Fibroblast of lung (primary cell): ENCODE measurements around the gene ZNF860. TPM values are rescaled to one million over a fixed set of nuclear protein-coding genes. Genes with fewer than 3 reads are reported as not detected.
A peak's percentile ranks its signal among the peaks of the same experiment; 100 is the strongest.

Experiments
- DNase-seq, 2 donors: peaks; one replicate each; pipeline versions ENCODE4 v3.0.0 to v3.0.0-alpha.2; 2010; ENCODE audit warnings: low read depth in 2 of 2
- H2AFZ ChIP-seq: 2 replicates; pipeline ENCODE4 v1.5.1; 2012; ENCODE audit warnings: low read length, control low read depth, inconsistent platforms
- H3K27ac ChIP-seq: 2 replicates; pipeline ENCODE4 v1.5.1; 2011; ENCODE audit warnings: low read length, control low read depth; ENCODE audit not compliant: insufficient read depth
- H3K27me3 ChIP-seq: 2 replicates; pipeline ENCODE4 v1.5.1; 2011; ENCODE audit warnings: mild to moderate bottlenecking, low read length; ENCODE audit not compliant: control insufficient read depth, insufficient read depth
- H3K36me3 ChIP-seq: 2 replicates; pipeline ENCODE4 v1.5.1; 2011; ENCODE audit warnings: low read length; ENCODE audit not compliant: control insufficient read depth, insufficient read depth
- H3K4me1 ChIP-seq: 2 replicates; pipeline ENCODE4 v1.5.1; 2011; ENCODE audit warnings: low read length; ENCODE audit not compliant: control insufficient read depth, insufficient read depth; ENCODE audit errors: extremely low read depth
- H3K4me2 ChIP-seq: 2 replicates; pipeline ENCODE4 v1.5.1; 2011; ENCODE audit warnings: low read length, control low read depth; ENCODE audit not compliant: insufficient read depth; ENCODE audit errors: extremely low read depth
- H3K4me3 ChIP-seq, 4 experiments: fragments of 200-600 bp in 1 of 4; sonication (generic) in 1 of 4; replicated peaks in 1 of 4; 2 replicates each; pipeline ENCODE4 v1.5.1; 2011 to 2016; ENCODE audit warnings: low read length in 4 of 4, low read depth in 3 of 4, mild to moderate bottlenecking in 3 of 4, control low read depth in 2 of 4, inconsistent platforms in 1 of 4, mixed read lengths in 1 of 4; ENCODE audit not compliant: insufficient read depth in 1 of 4; ENCODE audit errors: control extremely low read depth in 1 of 4
- H3K79me2 ChIP-seq: 2 replicates; pipeline ENCODE4 v1.5.1; 2012; ENCODE audit warnings: mild to moderate bottlenecking, low read length, inconsistent platforms; ENCODE audit not compliant: control insufficient read depth, insufficient read depth
- H3K9ac ChIP-seq: 2 replicates; pipeline ENCODE4 v1.5.1; 2011; ENCODE audit warnings: mild to moderate bottlenecking, low read length, control low read depth; ENCODE audit not compliant: insufficient read depth
- H3K9me3 ChIP-seq: 2 replicates; pipeline ENCODE4 v1.5.1; 2012; ENCODE audit warnings: low read depth, low read length; ENCODE audit not compliant: control insufficient read depth, insufficient read depth
- H4K20me1 ChIP-seq: 2 replicates; pipeline ENCODE4 v1.5.1; 2011; ENCODE audit warnings: low read length; ENCODE audit not compliant: control insufficient read depth, insufficient read depth; ENCODE audit errors: extremely low read depth
- EZH2 ChIP-seq: IDR thresholded peaks from 2 replicates; pipeline ENCODE4 v1.5.1; 2012; ENCODE audit warnings: low read length, control low read depth, mild to moderate bottlenecking; ENCODE audit errors: missing control alignments
- polyA plus RNA-seq, 2 donors: library from polyadenylated mRNA; depleted of rRNA in 1 of 2; stranded (reverse) in 1 of 2; unstranded in 1 of 2; fragments of >200 nt; gene quantifications; 2 replicates each; pipeline ENCODE4 v1.2.1, GENCODE V29; 2011 to 2012; ENCODE audit warnings: missing spikeins in 1 of 2
- total RNA-seq: library from RNA; depleted of rRNA; stranded (reverse); fragments of >200 nt; gene quantifications from 2 replicates; pipeline ENCODE4 v1.2.1, GENCODE V29; 2014
- TF ChIP-seq, protein P1 (sequence below), 2 donors: IDR thresholded peaks in 1 of 2; conservative IDR thresholded peaks in 1 of 2; 1 replicate in 1 of 2; 2 replicates in 1 of 2; pipeline ENCODE4 v1.5.1; 2011 to 2012; ENCODE audit warnings: low read length in 2 of 2, control low read depth in 1 of 2, inconsistent platforms in 1 of 2, low read depth in 1 of 2, mild to moderate bottlenecking in 1 of 2

ZNF860 gene
- total and polyA plus RNA-seq, 2 donors (not counting 1 experiment from before 2014, with no cell fraction given): 0.50 to 0.52 TPM

DNA sequence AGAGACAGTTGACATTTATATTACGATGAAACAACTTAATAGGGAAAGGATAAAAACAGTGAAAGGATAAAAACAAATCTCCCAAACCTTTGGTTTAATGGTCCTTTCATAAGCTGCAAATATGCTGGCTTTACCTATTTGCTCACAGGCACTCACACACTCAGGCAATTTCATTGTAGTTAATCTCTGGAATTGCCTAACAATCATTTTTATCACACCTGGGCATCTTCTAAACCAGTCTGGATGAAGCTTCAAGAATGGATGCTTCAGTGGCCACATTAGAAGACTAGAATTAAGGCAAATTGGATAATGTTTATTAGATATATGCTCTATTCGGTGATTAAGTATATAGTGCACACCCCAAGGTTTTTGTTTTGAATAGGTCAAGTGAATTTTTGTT lies 14.0 kb upstream of the ZNF860 start:
- Histone ChIP-seq H4K20me1 (no peaks in the 10 kb centered on the region), H2AFZ (no peak overlapping the region), H3K9me3 (no peaks in the 10 kb centered on the region), H3K4me3 (no peak overlapping the region), H3K27me3 (no peaks in the 10 kb centered on the region), H3K9ac (no peak overlapping the region), H3K36me3 (no peaks in the 10 kb centered on the region), H3K27ac (peak overlapping the region; percentile 61), H3K4me1 (peaks cover 7% of the 10 kb centered on the region), H3K79me2 (no peaks in the 10 kb centered on the region), H3K4me2 (no peak overlapping the region)
- no peak for DNase-seq
- no peak for TF ChIP-seq EZH2
- TF ChIP-seq, protein P1, sequence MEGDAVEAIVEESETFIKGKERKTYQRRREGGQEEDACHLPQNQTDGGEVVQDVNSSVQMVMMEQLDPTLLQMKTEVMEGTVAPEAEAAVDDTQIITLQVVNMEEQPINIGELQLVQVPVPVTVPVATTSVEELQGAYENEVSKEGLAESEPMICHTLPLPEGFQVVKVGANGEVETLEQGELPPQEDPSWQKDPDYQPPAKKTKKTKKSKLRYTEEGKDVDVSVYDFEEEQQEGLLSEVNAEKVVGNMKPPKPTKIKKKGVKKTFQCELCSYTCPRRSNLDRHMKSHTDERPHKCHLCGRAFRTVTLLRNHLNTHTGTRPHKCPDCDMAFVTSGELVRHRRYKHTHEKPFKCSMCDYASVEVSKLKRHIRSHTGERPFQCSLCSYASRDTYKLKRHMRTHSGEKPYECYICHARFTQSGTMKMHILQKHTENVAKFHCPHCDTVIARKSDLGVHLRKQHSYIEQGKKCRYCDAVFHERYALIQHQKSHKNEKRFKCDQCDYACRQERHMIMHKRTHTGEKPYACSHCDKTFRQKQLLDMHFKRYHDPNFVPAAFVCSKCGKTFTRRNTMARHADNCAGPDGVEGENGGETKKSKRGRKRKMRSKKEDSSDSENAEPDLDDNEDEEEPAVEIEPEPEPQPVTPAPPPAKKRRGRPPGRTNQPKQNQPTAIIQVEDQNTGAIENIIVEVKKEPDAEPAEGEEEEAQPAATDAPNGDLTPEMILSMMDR (conservative IDR thresholded peaks at IDR 0.05 in 1 of 2, IDR thresholded peaks at IDR 0.05 in 1 of 2; ENCODE audit: low read depth in 1 of 2, low read length in 2 of 2): no peak

DNA sequence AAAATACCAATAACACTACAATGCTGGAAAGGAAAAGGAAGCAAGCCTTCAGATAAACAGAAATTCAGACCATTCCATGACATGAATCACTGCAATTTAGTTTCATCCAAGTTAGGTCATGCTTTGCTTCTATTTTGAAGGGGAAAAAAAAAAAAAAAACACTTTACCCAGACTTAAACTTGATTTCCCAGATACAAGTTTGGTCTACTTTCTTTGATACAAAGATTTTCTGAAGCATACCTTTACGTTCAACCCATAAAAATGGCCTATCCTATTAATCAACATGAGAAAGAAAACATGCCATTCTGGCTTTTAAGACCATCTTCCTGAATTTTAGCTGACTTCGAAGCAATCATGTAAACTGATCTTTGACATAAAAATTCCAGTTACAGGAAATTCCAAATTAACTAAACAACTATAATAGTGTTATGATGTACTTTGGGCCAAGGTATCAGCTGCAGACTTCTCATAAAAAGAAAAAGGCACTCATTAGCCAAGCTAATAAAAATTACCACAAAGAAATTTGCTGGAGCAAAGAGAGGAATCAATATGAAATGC lies 13.1 kb upstream of the ZNF860 start:
- Histone ChIP-seq H3K27ac (peak overlapping the region; percentile 61), H3K4me1 (peaks cover 7% of the 10 kb centered on the region), H3K4me3 (peak overlapping the region in 3 of 4 experiments; percentile 1 to 40 (median 20)), H2AFZ (no peak overlapping the region), H3K27me3 (no peaks in the 10 kb centered on the region), H3K79me2 (no peaks in the 10 kb centered on the region), H3K9ac (no peak overlapping the region), H4K20me1 (no peaks in the 10 kb centered on the region), H3K9me3 (no peaks in the 10 kb centered on the region), H3K36me3 (no peaks in the 10 kb centered on the region), H3K4me2 (peak overlapping the region; percentile 60)
- TF ChIP-seq, protein P1 (conservative IDR thresholded peaks at IDR 0.05 in 1 of 2, IDR thresholded peaks at IDR 0.05 in 1 of 2; ENCODE audit: low read depth in 1 of 2, low read length in 2 of 2): no peak
- no peak for TF ChIP-seq EZH2
- peak; percentile 76 to 86 for DNase-seq

DNA sequence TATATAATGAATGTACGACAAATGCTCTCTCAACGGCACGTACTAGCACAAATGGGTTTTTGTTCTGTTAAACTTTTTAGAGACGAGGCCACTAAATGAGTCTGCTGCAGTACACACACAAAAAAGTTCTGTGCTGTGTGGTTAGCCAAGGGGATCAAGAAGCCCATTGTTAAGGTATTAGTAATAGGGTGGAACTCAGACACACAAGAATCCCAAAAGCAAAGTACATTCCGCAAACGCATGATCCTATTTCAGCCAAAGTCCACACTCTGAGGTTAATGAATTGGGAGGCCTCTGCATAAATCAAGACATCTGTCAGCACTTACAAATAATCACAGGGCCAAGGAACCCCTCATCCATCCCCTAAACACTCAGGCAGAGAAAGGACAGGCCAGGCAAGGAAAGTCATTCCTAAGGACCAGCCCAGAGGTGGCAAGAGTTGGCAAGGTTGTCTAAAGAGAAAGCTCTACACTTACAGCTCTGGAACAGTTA lies 12.6 kb upstream of the ZNF860 start:
- Histone ChIP-seq H3K4me2 (peak overlapping the region; percentile 60), H3K36me3 (no peaks in the 10 kb centered on the region), H3K27ac (peak overlapping the region; percentile 83), H3K9me3 (no peaks in the 10 kb centered on the region), H3K4me3 (peak overlapping the region in 2 of 4 experiments; percentile 20 to 40), H3K9ac (no peak overlapping the region), H3K4me1 (peaks cover 7% of the 10 kb centered on the region), H4K20me1 (no peaks in the 10 kb centered on the region), H3K79me2 (no peaks in the 10 kb centered on the region), H3K27me3 (no peaks in the 10 kb centered on the region), H2AFZ (no peak overlapping the region)
- DNase-seq: peak; percentile 94 to 100
- TF ChIP-seq, protein P1 (conservative IDR thresholded peaks at IDR 0.05 in 1 of 2, IDR thresholded peaks at IDR 0.05 in 1 of 2; ENCODE audit: low read depth in 1 of 2, low read length in 2 of 2): no peak
- no peak for TF ChIP-seq EZH2
